ENCODE results near the gene KLK5. TPM values are rescaled to one million over a fixed set of nuclear protein-coding genes. Genes with fewer than 3 reads are reported as not detected.

KLK5 gene, protein sequence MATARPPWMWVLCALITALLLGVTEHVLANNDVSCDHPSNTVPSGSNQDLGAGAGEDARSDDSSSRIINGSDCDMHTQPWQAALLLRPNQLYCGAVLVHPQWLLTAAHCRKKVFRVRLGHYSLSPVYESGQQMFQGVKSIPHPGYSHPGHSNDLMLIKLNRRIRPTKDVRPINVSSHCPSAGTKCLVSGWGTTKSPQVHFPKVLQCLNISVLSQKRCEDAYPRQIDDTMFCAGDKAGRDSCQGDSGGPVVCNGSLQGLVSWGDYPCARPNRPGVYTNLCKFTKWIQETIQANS
- not detected for polyA plus RNA-seq (2012; ENCODE audit: insufficient read depth, insufficient read length, low read depth)

- Histone ChIP-seq H3K9me3 (no peaks in the 10 kb centered on the region), H3K27me3 (peaks cover 26% of the 10 kb centered on the region), H3K4me3 (ENCODE audit: low read depth, low read length) (no peak within 1 kb of the TSS), H3K36me3 (no peaks in the 10 kb centered on the region), H3K4me1 (no peaks in the 10 kb centered on the region)
- no peak for TF ChIP-seq CTCF (IDR thresholded peaks at IDR 0.05; ENCODE audit: low read depth, low read length)
- DNase-seq: no peak
These were observed at the start of gene KLK5 for GRCh38 chr19:50952910-50953309. KLK5 (minus strand) TSS chr19:50953038; CDS start chr19:50952657, 381 bp downstream.

DNA sequence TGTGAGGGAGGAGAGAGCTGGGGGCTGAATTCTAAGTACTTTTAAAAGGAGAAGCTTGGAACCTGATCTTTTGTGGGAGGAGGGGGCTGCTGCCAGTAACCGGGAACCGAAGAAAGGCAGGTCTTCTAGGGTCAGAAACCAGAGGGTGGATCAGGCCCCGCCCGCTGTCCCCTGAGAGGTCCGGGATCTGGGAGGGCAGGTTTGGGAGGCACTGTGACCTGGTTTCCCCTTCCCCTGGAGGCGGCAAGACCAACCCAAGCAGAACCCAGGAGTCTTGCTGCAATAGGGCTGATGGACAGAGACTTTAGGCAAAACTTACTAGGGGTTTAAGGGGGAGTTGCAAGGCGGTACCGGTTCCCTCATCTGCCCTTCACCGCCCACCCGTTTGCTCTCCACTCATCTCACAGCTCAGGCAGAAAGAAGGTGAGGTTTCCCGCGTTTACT is 49.3 kb upstream of the KLK5 start:
- no peak for TF ChIP-seq CTCF (IDR thresholded peaks at IDR 0.05; ENCODE audit: low read depth, low read length)
- H3K27me3 ChIP-seq: peaks cover 4% of the 10 kb centered on the region
- H3K4me3 ChIP-seq (ENCODE audit: low read depth, low read length): no peak overlapping the region
- no peaks in the 10 kb centered on the region for H3K9me3 ChIP-seq
- H3K36me3 ChIP-seq: no peaks in the 10 kb centered on the region
- H3K4me1 ChIP-seq: no peaks in the 10 kb centered on the region
- no peak for DNase-seq

- no peak for TF ChIP-seq CTCF (IDR thresholded peaks at IDR 0.05; ENCODE audit: low read depth, low read length)
- Histone ChIP-seq H3K36me3 (no peaks in the 10 kb centered on the region), H3K27me3 (peaks cover 4% of the 10 kb centered on the region), H3K9me3 (no peaks in the 10 kb centered on the region), H3K4me3 (ENCODE audit: low read depth, low read length) (no peak within 1 kb of the TSS), H3K4me1 (no peaks in the 10 kb centered on the region)
- DNase-seq: no peak
These were observed 48.7 kb upstream of the KLK5 start, which contains the start of gene KLK8 for GRCh38 chr19:51001515-51001914. KLK8 (minus strand) TSS chr19:51001604; CDS start chr19:51001167, 437 bp downstream.

- H3K4me3 ChIP-seq (ENCODE audit: low read depth, low read length): no peak overlapping the region
- TF ChIP-seq CTCF (IDR thresholded peaks at IDR 0.05; ENCODE audit: low read depth, low read length): no peak
- H3K36me3 ChIP-seq: no peaks in the 10 kb centered on the region
- no peaks in the 10 kb centered on the region for H3K9me3 ChIP-seq
- no peaks in the 10 kb centered on the region; the same call in none of the 2 replicates for H3K27me3 ChIP-seq
- no peaks in the 10 kb centered on the region for H3K4me1 ChIP-seq
- no peak for DNase-seq
These were observed 48.1 kb upstream of the KLK5 start for GRCh38 chr19:51000981-51001380.

DNA sequence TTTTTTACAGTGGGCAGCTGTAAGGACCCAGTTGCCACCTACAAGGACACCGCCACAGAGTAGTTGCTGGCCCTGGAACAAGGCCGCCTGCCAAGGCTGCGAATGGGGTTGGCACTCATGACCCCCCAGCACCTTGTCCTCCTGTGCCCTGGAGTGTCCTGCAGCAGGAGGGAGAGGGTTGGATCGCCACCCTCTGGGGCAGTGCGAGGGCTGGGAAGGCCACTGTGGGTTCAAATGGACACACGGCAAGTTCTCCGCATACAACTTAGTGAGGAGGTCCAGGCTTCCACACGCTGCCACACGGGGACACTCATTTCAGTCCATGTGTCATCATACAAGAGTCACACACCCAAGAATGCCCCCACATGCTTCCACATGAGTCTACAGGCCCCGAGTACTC is 47.6 kb upstream of the KLK5 start:
- Histone ChIP-seq H3K9me3 (no peaks in the 10 kb centered on the region), H3K4me3 (ENCODE audit: low read depth, low read length) (no peak overlapping the region), H3K27me3 (no peaks in the 10 kb centered on the region; the same call in 1 of the 2 replicates), H3K36me3 (no peaks in the 10 kb centered on the region), H3K4me1 (no peaks in the 10 kb centered on the region)
- TF ChIP-seq CTCF (IDR thresholded peaks at IDR 0.05; ENCODE audit: low read depth, low read length): no peak
- no peak for DNase-seq

DNA sequence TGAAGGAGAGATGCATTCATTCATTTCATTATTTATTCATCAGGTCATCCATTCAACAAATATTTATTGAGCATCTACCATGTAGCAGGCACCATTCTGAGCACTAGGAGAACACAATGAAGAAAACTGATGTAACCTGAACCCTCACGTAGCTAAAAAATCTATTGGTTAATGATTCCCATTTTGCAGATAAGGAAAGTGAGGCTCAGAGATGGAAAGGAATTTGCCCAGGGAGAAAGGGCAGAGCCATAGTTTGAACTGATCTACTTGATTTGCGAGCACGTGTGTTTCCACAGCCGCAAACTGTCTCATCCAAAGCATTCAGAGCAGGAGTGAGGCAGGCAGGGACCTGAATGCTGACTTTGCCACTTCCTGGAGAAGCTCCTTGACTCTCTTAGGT is 45.8 kb upstream of the KLK5 start:
- Histone ChIP-seq H3K4me3 (ENCODE audit: low read depth, low read length) (no peak overlapping the region), H3K9me3 (no peaks in the 10 kb centered on the region), H3K4me1 (no peaks in the 10 kb centered on the region), H3K27me3 (no peaks in the 10 kb centered on the region; the same call in 1 of the 2 replicates), H3K36me3 (no peaks in the 10 kb centered on the region)
- DNase-seq: no peak
- no peak for TF ChIP-seq CTCF (IDR thresholded peaks at IDR 0.05; ENCODE audit: low read depth, low read length)
